Calu3 (cell line): ENCODE data around the gene RTL5. TPM values are rescaled to one million over a fixed set of nuclear protein-coding genes. Genes with fewer than 3 reads are reported as not detected.

ENCODE experiments used
- BruUV-seq: library from RNA; stranded (reverse); fragments of 400-500 nt; replicated peaks from 2 replicates; lab custom pipeline; 2021; lab: Mats Ljungman, UMichigan
- CTCF ChIA-PET: fragments of 300-600 bp; sonication (Branson Sonifier 250); formaldehyde crosslinking; loops from one replicate; lab custom pipeline; 2022; ENCODE audit warnings: antibody characterized with exemption; lab: Charles Lee
- DNase-seq: peaks from one replicate; pipeline ENCODE4 v3.0.0; 2022
- H3K27ac Mint-ChIP-seq: one replicate; pipeline ENCODE4 v1.8.0; 2022; ENCODE audit warnings: mixed read lengths; ENCODE audit not compliant: unreplicated experiment
- H3K27me3 Mint-ChIP-seq: one replicate; pipeline ENCODE4 v1.8.0; 2022; ENCODE audit warnings: mixed read lengths; ENCODE audit not compliant: unreplicated experiment
- H3K36me3 Mint-ChIP-seq: one replicate; pipeline ENCODE4 v1.8.0; 2022; ENCODE audit warnings: mild to moderate bottlenecking, moderate library complexity, mixed read lengths; ENCODE audit not compliant: insufficient read depth, unreplicated experiment
- H3K4me1 Mint-ChIP-seq: one replicate; pipeline ENCODE4 v1.8.0; 2022; ENCODE audit warnings: mild to moderate bottlenecking, low read depth, mixed read lengths; ENCODE audit not compliant: unreplicated experiment
- H3K4me3 Mint-ChIP-seq: one replicate; pipeline ENCODE4 v1.8.0; 2022; ENCODE audit warnings: mild to moderate bottlenecking, low read depth, moderate library complexity, mixed read lengths; ENCODE audit not compliant: unreplicated experiment
- H3K9me3 Mint-ChIP-seq: one replicate; pipeline ENCODE4 v1.8.0; 2022; ENCODE audit warnings: low read depth, mixed read lengths; ENCODE audit not compliant: unreplicated experiment
- CTCF ChIP-seq: fragments of 200-600 bp; IDR thresholded peaks from one replicate; pipeline ENCODE4 v1.8.0; 2022; ENCODE audit warnings: antibody characterized with exemption; ENCODE audit not compliant: unreplicated experiment
- intact Hi-C: fragments of 100-400 bp; cut with micrococcal nuclease; formaldehyde crosslinking; loops from one replicate; pipeline ENCODE4 v1.10.0; 2022; ENCODE audit not compliant: unreplicated experiment
- total RNA-seq: library from RNA; stranded (reverse); gene quantifications from 2 replicates; pipeline ENCODE4 v1.2.3, GENCODE V29; 2022

The RTL5 gene
- total RNA-seq, 1 experiment from 2014 or later: 0.07 TPM

GRCh38 chrX:72117636-72118210 lies 14.0 kb downstream of the RTL5 start:
- Mint-ChIP-seq H3K27me3 (peaks cover 58% of the 10 kb centered on the region), H3K4me1 (no peaks in the 10 kb centered on the region), H3K27ac (no peak overlapping the region), H3K9me3 (no peaks in the 10 kb centered on the region), H3K36me3 (no peaks in the 10 kb centered on the region), H3K4me3 (no peak overlapping the region)
- intact Hi-C loops: no loop called here
- CTCF ChIA-PET: no interaction called here
- TF ChIP-seq CTCF: no peak
- no TSS peak for BruUV-seq
- DNase-seq: no peak

GRCh38 chrX:72115380-72115779 lies 16.3 kb downstream of the RTL5 start:
- Mint-ChIP-seq H3K4me1 (no peaks in the 10 kb centered on the region), H3K9me3 (no peaks in the 10 kb centered on the region), H3K4me3 (no peak overlapping the region), H3K27me3 (peaks cover 69% of the 10 kb centered on the region), H3K36me3 (no peaks in the 10 kb centered on the region), H3K27ac (no peak overlapping the region)
- BruUV-seq: no TSS peak
- no peak for DNase-seq
- intact Hi-C loops: no loop called here
- CTCF ChIA-PET: no interaction called here
- no peak for TF ChIP-seq CTCF

- Mint-ChIP-seq H3K4me3 (no peak overlapping the region), H3K27ac (no peak overlapping the region), H3K27me3 (peaks cover 63% of the 10 kb centered on the region), H3K36me3 (no peaks in the 10 kb centered on the region), H3K9me3 (no peaks in the 10 kb centered on the region), H3K4me1 (no peaks in the 10 kb centered on the region)
- intact Hi-C loops: no loop called here
- no TSS peak for BruUV-seq
- CTCF ChIA-PET: no interaction called here
- no peak for DNase-seq
- no peak for TF ChIP-seq CTCF
These were observed 16.9 kb downstream of the RTL5 start for GRCh38 chrX:72114807-72115206.

- BruUV-seq: no TSS peak
- H3K27me3 Mint-ChIP-seq: peaks cover 63% of the 10 kb centered on the region
- no peaks in the 10 kb centered on the region for H3K36me3 Mint-ChIP-seq
- no peaks in the 10 kb centered on the region for H3K4me1 Mint-ChIP-seq
- no peaks in the 10 kb centered on the region for H3K9me3 Mint-ChIP-seq
- no peak overlapping the region for H3K4me3 Mint-ChIP-seq
- no peak for TF ChIP-seq CTCF
- no peak overlapping the region for H3K27ac Mint-ChIP-seq
- intact Hi-C loops: no loop called here
- CTCF ChIA-PET: no interaction called here
- DNase-seq: no peak
These were observed 17.4 kb downstream of the RTL5 start for GRCh38 chrX:72114306-72114705.
